ENCODE measurements around the gene RAB20.

Gene RAB20

DNA sequence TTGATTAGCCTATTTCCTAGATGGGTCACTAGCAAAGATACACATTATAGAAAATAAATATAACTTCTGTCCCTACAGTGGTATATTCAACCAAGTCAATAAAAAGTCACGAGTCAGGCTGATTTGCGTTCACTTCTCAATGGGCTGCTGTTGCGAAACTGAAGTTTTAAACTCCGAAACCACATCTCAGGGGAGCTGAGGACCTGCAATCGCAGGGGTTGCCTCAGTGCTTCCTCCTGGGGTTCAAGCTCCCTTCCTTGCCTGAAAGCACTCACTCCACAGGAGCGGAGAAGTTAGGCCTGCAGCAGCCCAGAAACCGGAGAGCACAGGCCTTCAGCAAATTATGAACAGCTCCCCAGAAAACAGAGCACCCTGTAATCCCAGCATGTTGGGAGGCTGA, 39.6 kb downstream of the RAB20 start:
- TF ChIP-seq, protein P1, sequence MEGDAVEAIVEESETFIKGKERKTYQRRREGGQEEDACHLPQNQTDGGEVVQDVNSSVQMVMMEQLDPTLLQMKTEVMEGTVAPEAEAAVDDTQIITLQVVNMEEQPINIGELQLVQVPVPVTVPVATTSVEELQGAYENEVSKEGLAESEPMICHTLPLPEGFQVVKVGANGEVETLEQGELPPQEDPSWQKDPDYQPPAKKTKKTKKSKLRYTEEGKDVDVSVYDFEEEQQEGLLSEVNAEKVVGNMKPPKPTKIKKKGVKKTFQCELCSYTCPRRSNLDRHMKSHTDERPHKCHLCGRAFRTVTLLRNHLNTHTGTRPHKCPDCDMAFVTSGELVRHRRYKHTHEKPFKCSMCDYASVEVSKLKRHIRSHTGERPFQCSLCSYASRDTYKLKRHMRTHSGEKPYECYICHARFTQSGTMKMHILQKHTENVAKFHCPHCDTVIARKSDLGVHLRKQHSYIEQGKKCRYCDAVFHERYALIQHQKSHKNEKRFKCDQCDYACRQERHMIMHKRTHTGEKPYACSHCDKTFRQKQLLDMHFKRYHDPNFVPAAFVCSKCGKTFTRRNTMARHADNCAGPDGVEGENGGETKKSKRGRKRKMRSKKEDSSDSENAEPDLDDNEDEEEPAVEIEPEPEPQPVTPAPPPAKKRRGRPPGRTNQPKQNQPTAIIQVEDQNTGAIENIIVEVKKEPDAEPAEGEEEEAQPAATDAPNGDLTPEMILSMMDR (IDR thresholded peaks at IDR 0.05; ENCODE audit: low read depth, low read length) = no peak
- no peak for DNase-seq (ENCODE audit: extremely low read depth, low read depth)

DNA sequence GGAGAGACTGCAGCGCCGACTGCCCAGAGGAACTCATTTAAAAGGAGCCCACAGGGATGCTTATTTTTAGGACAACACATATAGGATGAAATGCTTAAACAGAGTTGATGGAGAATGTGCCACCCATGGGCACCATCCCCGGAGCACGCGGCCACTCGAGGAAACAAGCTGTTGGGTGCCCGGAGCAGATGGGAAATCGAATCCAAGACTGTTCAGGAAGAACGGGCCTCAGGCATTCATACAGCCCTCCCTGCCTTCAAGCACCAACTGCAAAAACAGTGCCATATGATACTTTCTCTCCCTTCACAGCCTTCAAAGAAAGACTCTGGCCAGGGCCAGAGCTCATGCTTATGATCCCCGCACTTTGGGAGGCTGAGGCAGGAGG, 40.2 kb downstream of the RAB20 start:
- no peak for DNase-seq (ENCODE audit: extremely low read depth, low read depth)
- TF ChIP-seq, protein P1 (IDR thresholded peaks at IDR 0.05; ENCODE audit: low read depth, low read length) = no peak

DNA sequence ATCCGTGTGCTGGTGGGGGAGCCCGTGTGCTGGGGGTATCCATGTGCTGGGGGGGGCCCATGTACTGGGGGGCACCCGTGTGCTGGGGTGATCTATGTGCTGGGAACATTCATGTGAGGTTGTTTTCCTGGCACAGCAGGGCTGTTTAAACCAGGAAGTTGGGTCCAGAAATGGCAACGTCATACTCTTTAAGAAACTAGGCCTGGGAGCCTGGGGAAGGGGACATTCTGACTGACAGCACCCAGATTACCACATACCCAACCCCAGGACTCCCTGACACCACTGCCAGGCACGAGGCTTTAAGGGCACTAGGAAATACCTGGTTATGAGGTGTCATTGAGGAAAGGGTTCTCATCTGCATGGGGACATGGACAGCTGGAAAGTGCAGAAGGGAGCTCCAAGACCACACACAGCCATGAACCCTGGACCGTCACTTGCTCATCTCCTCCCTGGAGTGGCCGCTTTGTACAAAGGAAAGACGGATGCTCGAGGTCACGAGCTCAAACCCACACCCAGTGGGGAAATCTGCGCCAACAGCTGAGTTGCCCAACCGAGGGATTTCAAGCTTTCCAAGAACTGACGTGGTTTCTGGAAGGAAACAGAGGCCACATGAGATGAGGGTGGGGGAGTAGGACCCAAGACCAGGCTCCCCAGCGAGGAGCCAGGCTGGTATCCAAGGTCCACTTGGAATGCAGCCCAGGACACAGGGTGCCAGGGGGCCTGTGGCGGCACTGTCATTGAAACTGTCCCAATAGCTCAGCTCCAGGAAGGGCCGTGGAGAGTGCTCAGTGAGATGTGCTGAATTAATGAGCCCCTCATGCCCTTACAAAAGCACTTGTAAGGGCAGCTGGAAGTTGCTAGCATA, 40.9 kb downstream of the RAB20 start:
- TF ChIP-seq, protein P1 (IDR thresholded peaks at IDR 0.05; ENCODE audit: low read depth, low read length) = no peak
- DNase-seq (ENCODE audit: extremely low read depth, low read depth) = peak; percentile 43

DNA sequence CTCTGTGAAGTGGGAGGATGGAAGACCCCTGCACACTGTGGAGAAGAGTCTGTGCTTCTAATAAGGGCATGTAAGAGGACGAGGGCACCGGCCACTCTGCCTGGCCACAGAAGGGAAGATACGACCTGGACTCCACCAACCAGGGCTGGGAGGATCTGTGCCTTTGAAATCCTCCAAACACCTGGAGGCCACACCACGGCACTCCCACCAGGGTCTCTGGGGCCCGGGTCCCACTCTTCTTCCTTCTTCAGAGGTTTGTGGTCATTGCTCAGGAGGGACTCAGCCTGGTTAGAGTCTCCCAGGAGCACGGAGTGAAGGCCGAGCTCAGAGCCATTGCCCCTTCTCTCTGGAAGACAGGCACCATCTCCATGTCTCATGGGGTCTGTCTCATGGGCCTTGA, 42.0 kb downstream of the RAB20 start:
- TF ChIP-seq, protein P1 (IDR thresholded peaks at IDR 0.05; ENCODE audit: low read depth, low read length) = no peak
- DNase-seq (ENCODE audit: extremely low read depth, low read depth) = no peak

DNA sequence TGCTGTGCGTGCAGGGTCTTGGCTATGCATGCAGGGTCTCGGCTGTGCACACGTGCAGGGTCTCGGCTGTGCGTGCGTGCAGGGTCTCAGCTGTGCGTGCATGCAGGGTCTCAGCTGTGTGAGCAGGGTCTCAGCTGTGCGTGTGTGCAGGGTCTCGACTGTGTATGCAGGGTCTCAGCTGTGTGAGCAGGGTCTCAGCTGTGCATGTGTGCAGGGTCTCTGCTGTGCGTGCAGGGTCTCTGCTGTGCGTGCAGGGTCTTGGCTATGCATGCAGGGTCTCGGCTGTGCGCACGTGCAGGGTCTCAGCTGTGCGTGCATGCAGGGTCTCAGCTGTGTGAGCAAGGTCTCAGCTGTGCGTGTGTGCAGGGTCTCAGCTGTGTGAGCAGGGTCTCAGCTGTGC, 42.5 kb downstream of the RAB20 start:
- no peak for DNase-seq (ENCODE audit: extremely low read depth, low read depth)
- TF ChIP-seq, protein P1 (IDR thresholded peaks at IDR 0.05; ENCODE audit: low read depth, low read length) = no peak

DNA sequence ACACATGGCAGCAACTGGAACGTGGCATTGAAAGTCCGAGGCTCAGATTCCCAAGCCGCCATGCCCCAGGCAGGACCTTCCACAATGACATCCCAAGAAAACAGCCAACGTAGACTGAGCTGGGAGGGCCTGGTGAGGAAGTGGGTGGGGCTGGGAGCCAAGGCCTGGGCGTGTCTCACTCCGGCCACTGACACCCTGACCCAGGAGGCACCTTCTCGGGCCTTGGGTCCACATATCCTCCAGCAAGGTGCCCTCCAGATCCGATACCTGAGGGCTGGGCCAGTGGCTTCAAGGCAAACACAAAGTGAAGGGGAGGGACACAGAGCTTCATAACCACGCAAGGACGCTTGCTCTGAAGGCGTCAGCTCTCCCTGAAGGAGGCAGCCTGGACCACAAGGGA, 43.0 kb downstream of the RAB20 start:
- TF ChIP-seq, protein P1 (IDR thresholded peaks at IDR 0.05; ENCODE audit: low read depth, low read length) = no peak
- no peak for DNase-seq (ENCODE audit: extremely low read depth, low read depth)

DNA sequence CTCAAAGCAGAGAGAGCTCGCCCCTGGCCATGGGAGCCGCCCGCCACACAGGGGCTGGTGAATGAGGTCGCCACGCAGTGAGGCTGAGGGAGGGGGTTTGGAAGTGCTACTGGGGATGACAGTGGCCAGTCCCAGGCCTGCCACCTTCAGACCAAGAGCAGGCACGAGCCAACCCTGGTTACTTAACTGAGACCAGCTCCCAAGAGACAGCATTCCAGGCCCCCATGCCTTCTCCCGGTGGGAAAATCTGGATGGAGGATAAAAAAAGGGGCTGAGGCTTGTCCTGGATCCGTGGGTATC, 43.3 kb downstream of the RAB20 start:
- no peak for DNase-seq (ENCODE audit: extremely low read depth, low read depth)
- TF ChIP-seq, protein P1 (IDR thresholded peaks at IDR 0.05; ENCODE audit: low read depth, low read length) = no peak

Data from AG09319 (cell line).